Ishikawa (cell line): ENCODE measurements around the gene CACNB3.

Source experiments
- CEBPB ChIP-seq: IDR thresholded peaks from 2 replicates; pipeline ENCODE4 v1.6.1; 2012
- CREB1 ChIP-seq: IDR thresholded peaks from 2 replicates; pipeline ENCODE4 v1.6.1; 2012; ENCODE audit warnings: low read depth
- EGR1 ChIP-seq: IDR thresholded peaks from 2 replicates; pipeline ENCODE4 v1.6.1; 2012
- EP300 ChIP-seq: IDR thresholded peaks from 2 replicates; pipeline ENCODE4 v1.6.1; 2012; ENCODE audit warnings: borderline replicate concordance
- FOXM1 ChIP-seq: IDR thresholded peaks from 2 replicates; pipeline ENCODE4 v1.6.1; 2012; ENCODE audit warnings: low read depth, borderline replicate concordance
- MAX ChIP-seq: IDR thresholded peaks from 2 replicates; pipeline ENCODE4 v1.6.1; 2012
- NFIC ChIP-seq: IDR thresholded peaks from 2 replicates; pipeline ENCODE4 v1.6.1; 2012
- RAD21 ChIP-seq: IDR thresholded peaks from 2 replicates; pipeline ENCODE4 v1.6.1; 2012; ENCODE audit warnings: low read depth
- REST ChIP-seq: IDR thresholded peaks from 2 replicates; pipeline ENCODE4 v1.6.1; 2012; ENCODE audit warnings: low read depth, mild to moderate bottlenecking
- TAF1 ChIP-seq: IDR thresholded peaks from 2 replicates; pipeline ENCODE4 v1.6.1; 2012; ENCODE audit warnings: low read depth, mild to moderate bottlenecking
- TCF12 ChIP-seq: IDR thresholded peaks from 2 replicates; pipeline ENCODE4 v1.6.1; 2012; ENCODE audit warnings: low read depth
- TEAD4 ChIP-seq: IDR thresholded peaks from 2 replicates; pipeline ENCODE4 v1.6.1; 2012
- USF1 ChIP-seq: IDR thresholded peaks from 2 replicates; pipeline ENCODE4 v1.6.1; 2012
- YY1 ChIP-seq: IDR thresholded peaks from 2 replicates; pipeline ENCODE4 v1.6.1; 2012; ENCODE audit warnings: low read depth
- ZBTB7A ChIP-seq: IDR thresholded peaks from 2 replicates; pipeline ENCODE4 v1.6.1; 2012; ENCODE audit warnings: low read depth

Gene CACNB3

GRCh38 chr12:48822711-48823110 is 4.4 kb downstream of the CACNB3 start:
- TF ChIP-seq TCF12 (no peak), CREB1 (no peak), MAX (no peak), RAD21 (no peak), TEAD4 (no peak), EGR1 (no peak), ZBTB7A (no peak), YY1 (no peak), USF1 (no peak), REST (no peak), CEBPB (no peak), TAF1 (no peak), NFIC (no peak), FOXM1 (no peak), EP300 (no peak)

GRCh38 chr12:48823281-48823680 is 5.0 kb downstream of the CACNB3 start:
- TF ChIP-seq USF1 (no peak), ZBTB7A (no peak), MAX (no peak), NFIC (no peak), TEAD4 (no peak), EP300 (no peak), CEBPB (no peak), FOXM1 (no peak), EGR1 (no peak), TAF1 (no peak), TCF12 (no peak), YY1 (no peak), RAD21 (no peak), CREB1 (no peak), REST (no peak)

GRCh38 chr12:48824112-48824511 is 5.8 kb downstream of the CACNB3 start:
- TF ChIP-seq FOXM1 (no peak), RAD21 (no peak), TAF1 (no peak), REST (no peak), MAX (no peak), TCF12 (no peak), USF1 (no peak), TEAD4 (no peak), CREB1 (no peak), EGR1 (no peak), EP300 (no peak), NFIC (no peak), ZBTB7A (no peak)

- TF ChIP-seq FOXM1: no peak
- no peak for TF ChIP-seq CEBPB
- no peak for TF ChIP-seq REST
- TF ChIP-seq EGR1: no peak
- no peak for TF ChIP-seq NFIC
- no peak for TF ChIP-seq USF1
- TF ChIP-seq CREB1: no peak
- no peak for TF ChIP-seq TCF12
- TF ChIP-seq TEAD4: no peak
- TF ChIP-seq EP300: no peak
- no peak for TF ChIP-seq MAX
- TF ChIP-seq TAF1: no peak
- no peak for TF ChIP-seq ZBTB7A
These were observed 6.6 kb downstream of the CACNB3 start for GRCh38 chr12:48824905-48825304.
